HG02571 (cell line): ENCODE data around the gene FBRSL1.
"Not testable (repeated sequence)": the region's sequence is repeated elsewhere in the genome, so short reads cannot be mapped to it uniquely, and the experiment has no call there.

Experiments used
- ATAC-seq: cut with Tn5 transposase; IDR thresholded peaks from one replicate; pipeline ENCODE4 v1.9.1; 2021; ENCODE audit warnings: mild to moderate bottlenecking, moderate library complexity; ENCODE audit not compliant: unreplicated experiment

The FBRSL1 gene

DNA sequence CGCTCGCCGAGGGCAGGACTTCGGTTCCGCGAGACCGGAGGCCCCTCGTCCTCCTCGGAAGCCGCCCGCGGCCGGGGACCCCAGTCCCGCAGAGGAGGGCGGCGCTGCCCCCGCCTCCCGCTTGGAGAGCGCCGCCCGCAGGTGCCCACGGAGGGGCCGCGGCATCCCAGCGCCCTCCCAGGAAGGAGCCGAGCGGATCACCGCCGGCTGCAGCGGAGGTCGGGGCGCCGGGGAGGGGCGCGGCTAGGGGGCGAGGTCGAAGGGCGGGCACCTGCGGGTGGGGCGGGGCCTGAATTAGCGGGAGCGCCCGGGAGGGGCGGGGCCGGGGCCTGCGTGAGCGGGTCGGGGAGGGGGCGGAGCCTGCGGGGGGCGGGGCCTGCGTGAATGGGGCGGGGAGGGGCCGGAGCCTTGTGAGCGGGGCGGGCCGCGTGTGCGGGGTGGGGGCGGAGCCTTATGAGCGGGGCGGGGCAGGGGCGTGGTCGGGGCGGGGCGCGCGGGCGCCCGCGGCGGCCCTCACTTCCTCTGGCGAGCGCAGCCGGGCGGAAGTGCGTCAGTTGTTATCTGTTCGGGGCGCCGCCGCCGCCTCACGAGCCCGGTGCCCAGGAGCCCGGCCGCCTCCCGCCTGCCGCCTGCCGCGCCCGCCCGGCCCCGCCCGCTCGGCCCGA, at the start of gene FBRSL1:
TSS of gene FBRSL1 (plus strand) at position 550 of the 665 bp plus-strand sequence.
- ATAC-seq: peak; percentile 49

DNA sequence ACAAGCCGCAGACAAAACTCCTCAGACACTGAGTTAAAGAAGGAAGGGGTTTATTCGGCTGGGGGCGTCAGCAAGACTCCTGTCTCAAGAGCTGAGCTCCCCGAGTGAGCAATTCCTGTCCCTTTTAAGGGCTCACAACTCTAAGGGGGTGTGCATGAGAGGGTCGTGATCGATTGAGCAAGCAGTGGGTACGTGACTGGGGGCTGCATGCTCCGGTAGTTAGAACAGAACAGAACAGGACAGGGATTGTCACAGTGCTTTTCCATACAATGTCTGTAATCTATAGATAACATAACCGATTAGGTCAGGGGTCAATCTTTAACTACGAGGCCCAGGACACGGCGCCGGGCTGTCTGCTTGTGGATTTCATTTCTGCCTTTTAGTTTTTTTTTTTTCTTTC, 49.5 kb upstream of the FBRSL1 start:
- not testable (repeated sequence) for ATAC-seq

DNA sequence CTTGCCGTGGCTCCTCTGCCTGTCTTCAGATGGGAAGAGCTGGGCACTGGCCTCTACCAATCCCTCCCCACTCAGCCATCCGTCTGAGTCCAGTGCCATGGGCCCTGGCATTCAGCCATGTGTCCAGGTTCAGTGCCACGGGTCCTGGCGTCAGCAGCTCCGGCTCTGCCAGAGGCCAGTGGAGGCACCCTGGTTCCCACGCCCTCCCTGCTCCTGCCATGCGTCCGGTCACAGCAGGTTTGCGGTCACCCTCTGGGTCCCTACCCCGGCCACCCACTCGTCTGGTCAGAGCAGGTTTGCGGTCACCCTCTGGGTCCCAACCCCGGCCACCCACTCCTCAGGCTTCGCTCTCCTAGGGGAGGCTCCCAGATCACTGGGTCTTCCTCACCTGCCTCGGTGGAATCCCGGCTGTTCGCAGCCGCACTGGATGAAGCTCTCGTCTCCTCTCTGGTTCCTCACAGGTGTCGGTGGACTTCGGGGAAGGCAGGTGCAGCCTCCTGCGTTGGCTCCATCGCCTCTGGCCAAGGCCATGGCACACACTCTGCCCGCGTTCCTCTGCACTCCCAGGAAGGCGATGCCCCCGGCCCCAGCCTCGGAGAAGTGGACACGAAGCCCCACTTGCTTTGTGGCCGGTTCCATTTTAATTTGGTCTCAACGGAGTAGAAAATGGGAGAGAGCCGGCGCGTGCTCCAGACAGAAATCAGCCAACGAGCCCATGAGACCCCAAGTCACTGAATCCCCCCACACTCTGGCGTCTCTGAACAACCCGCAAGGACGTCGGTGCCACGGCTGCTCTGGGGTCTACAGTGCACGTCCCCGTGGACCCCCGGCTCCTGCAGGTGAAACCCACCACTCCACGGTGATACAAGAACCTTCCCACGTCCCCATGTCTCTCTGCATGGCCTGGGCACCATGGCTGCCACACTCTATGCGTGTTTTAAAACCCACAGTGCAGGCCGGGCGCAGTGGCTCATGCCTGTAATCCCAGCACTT, 47.8 kb upstream of the FBRSL1 start:
- ATAC-seq: no peak

DNA sequence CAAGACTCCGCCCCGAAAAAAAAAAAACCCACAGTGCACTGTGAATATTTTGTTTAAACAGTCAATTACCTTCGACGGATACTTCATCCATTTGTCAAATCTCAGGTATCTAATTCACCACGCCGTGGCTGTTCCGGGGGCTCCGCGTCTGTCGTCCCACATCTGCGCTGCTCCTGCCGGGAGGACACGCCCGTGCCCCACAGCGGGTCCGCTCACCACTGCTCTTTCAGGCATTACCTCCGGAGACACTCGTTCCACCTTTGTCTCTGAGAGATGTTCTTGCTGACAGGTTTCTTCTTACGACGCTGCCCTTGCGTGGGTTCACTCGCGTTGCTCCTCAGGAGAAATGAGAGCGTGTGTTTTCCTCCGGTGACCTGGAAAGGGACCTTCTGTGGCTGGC, 46.9 kb upstream of the FBRSL1 start:
- ATAC-seq: no peak

DNA sequence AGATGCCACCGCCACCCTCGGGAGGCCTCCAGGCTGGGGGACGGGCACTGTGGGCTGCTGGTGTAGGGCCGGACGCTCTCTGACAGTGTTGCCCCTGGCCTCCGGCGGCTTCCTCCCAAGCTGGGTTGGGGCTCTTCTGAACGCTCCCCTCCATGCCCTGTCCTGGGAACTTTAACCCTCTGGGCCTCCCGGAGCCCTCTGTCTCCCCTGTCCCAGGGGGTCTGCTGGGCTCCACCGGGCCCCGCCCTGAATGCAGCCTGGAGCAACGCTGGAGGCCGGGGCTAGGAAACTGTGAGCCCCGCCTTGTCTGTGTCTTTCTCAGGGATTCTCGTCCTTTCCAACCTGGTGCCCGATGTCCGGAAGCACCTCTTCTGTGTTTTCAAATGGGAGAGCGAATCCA, 45.7 kb upstream of the FBRSL1 start:
- ATAC-seq: no peak

DNA sequence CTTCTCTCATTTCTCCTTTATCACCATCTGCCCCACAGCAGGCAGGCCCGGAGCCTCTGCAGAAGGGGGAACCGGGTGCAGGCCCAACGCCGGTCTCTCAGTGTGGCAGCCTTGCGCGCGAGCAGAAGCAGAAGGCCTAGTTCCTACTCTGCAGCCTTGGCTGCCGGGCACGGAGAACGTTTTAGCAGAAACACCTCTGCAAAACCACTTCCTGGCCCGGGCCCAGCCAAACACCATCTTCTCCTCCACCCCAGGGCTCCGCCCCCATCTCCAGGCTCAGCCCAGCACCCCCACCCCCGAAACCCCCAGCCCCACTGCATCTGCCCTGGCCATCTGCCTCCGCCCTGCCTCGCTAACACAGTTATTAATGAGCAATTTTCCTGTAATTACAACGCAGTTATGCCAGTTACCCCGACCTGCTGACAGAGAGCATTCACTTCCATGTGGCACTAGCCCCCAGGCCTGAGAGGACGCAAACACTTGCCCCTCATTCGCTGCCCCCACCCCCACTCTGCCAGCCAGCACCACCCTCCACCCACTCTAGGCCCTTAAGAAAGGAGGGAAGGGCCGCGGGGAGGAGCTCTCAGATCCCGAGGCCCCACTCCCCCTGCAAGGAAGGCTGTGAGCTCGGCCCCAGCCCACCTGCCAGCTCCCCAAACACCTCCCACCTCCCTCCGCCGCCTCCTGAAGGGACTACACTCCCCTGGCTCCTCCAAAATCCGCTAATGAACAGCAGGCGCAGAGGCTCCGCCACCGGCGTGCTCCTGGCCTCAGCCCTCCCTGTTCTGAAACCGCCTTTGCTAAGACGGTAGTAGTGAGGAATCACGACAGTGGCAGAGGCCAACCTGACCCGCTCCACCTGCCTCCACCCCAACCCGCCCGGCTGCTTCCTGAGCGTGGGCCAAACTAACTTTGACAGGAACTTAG, 44.7 kb upstream of the FBRSL1 start:
- ATAC-seq: no peak

DNA sequence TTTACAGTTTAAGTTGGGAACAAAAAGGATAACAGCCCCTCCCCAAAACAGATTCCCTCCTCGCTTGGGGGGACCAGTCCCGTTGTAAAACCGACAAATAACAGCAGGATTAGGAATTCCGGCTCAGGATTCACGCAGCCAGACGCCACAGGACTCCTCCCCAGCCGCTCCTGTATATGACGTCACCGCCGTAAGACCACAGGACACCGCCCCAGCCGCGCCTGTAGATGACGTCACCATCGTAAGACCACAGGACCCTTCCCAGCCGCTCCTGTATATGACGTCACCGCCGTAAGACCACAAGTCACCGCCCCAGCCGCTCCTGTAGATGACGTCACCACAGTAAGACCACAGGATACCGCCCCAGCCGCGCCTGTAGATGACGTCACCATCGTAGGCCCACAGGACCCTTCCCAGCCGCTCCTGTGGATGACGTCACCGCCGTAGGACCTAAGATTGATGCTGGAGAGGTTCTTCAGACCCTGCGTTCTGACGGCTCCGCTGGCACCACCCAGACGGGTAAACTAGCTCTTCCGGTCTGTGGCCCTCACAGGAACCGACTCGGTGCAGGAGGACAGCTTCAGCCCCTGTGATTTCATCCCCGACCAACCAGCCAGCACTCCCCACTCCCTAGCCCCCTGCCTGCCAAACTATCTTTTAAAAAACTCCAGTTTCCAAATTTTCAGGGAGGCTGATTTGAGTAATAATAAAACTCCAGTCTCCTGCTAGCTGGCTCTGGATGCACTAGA, 43.9 kb upstream of the FBRSL1 start:
- no peak for ATAC-seq

DNA sequence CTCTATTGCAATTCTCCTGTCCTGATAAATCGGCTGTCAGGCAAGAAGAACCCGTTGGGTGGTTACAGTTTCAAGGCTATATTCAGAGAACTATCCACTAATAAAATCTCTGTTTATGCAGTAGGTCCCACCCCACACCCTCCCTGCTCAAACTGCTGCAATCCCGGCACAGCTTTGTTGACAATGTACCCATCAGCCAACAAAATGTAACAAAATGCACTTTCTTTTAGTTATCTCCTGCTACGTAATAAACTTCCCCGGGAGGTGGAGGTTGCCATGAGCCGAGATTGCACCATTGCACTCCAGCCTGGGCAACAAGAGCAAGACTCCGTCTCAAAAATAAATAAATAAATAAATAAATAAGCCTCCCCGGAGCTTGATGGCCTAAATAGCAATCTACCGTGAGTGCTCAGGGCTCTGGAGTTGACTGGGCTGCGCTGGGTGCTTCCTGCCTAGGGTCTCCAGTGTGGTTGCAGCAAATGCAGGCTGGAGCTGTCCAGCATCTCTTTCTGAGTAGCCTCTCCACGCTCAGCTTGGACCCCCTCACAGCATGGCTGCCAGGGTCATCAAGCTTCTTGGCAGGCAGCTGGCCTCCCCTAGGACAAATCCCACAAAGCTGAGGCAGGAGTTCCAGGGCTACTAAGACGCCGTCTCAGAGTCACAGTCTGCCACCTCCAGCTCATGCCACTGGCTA, 43.2 kb upstream of the FBRSL1 start:
- ATAC-seq: no peak

DNA sequence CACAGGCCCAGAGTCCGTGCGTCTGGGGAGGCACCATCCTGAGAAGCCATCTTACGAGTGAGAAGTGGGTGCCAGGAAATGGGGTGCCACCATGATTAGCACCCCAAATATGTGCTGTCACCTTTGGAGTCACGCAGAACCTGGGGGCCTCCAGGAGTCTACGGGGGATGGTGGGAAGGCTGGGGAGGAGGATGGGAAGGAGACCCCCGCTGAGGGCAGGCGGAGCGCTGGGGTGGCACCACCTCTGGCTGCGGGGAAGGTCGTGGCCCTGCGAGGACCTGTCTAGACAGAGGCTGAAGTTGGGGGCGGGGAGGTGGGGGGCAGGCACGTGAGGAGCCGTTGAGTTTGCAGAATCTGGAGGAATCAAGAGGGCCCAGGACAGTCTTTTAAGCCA, 42.6 kb upstream of the FBRSL1 start:
- no peak for ATAC-seq

DNA sequence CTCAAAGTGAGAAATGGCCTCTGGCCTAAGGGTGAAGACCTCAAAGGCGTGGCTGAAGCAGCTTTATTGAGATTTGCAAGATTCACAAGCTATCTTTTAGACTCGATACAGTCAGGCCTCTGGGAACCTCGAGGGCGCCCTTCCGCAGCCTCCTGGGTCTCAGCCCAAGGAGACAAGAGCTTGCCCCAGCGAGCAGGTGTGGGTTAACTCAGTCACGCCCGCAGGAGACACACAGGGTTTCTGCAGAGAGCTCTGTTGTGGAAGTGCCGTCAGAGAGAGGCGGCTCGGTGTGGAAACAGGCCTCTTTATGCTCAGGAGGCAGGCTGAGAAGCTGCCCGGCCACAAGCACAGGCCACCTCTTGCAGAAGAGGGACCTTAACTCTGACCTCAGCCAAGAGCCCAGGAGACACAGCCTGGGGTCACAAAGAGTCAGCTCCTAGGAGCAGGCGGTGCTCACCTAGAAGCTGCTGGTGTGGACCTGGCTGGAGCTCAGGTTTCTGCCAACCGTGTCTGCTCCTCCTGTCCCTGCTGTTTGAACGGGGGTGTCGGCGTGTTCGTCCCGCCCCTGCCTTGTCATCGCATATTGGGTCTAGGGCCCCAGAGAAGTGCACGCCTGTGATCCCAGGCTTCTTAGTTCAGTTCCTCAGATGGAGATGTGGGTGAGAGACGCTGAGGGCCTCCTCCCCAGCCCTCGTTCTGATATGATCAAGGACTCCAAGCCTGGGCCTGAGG, 42.1 kb upstream of the FBRSL1 start:
- ATAC-seq: no peak

DNA sequence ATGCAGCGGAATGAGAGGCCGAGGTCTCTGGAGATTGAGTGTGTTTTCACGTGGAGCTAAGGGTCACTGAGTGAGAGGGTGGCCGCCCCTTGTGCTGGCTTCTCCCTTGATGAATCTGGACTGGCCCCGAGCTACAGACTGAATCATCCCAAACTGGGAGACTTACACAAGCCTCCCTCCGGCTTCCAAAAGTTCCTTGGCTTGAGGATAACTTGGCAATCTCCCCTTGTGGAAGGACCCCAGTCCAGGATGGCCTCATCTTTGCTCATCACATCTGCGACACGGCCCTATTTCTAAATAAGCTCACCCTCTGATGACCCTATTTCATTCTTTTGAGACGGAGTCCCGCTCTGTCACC, 41.5 kb upstream of the FBRSL1 start:
- ATAC-seq: no peak

DNA sequence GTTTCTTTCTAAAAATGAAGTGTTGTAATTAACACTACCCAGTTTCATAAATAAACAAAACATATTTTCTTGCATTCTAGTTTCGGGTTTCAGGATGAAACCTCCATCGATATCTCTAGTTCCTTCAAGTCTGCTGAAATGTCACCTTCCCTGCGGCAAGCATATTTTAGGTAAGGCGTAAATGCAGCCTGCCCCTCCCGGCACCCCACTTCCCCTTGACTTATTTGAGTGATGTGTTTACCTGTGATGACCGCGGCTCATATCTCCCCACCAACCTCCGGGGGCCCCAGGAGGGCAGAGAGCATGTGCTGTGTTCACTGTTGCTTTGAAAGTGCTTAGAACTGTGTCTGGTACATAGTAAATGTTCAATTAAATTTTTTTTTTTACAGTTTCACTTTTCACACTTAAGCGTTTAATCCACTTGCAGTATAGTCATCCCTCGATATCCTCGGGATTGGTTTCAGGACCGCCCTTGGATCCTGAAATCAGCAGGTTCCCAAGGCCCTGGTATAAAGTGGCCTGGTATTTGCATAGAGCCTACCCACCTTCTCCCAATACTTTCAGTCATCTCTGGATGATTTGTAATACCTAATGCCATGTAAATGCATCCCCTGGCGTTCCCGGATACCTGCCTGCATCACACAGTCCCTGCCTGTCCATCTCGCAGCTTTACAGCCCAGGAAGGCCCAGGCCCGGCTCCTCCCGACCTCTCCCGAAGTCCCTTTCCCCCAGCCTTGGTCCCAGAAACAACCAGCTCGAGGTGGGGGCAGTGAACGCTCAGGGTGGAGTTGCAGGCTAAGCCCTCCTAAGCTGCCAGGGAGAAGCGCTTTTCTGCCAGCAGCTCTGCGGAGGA, 40.2 kb upstream of the FBRSL1 start:
- peak; percentile 57 for ATAC-seq

DNA sequence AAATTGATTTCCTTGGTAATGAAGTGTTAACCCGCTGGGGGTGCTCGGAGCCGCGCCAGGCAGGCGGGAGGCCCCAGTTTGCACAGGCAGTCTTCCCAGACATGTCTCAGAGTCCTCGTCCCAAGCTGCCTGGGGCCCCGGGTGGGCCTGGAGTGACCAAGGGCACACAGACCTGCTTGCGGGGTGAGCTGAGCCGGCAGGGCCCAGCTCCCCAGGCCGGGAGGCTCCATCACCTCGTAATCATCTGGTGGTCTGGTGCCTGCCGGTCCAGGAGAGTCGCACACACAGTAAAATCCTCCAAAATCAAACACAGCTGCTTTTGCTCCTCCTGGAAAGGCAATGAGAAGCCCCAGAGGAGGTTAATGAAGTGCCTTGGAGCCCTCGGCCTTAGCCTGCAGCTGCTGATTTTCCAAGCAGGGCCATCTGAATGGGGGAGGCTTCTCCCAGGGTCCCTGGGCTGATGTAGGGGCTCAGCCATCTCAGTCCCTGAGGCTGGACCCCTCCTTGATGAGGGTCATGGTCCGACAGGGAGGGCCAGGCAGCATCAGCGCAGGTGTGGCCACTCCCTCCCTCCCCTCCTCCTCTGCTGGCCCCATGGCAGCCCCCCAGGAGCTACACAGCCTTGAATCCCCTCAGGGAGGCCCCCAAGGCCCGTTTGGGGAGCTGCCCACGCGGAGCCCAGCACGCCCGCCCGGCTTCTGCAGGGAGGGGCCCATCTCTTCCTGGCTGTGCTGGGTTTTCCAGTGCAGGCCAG, 39.4 kb upstream of the FBRSL1 start:
- ATAC-seq: no peak

DNA sequence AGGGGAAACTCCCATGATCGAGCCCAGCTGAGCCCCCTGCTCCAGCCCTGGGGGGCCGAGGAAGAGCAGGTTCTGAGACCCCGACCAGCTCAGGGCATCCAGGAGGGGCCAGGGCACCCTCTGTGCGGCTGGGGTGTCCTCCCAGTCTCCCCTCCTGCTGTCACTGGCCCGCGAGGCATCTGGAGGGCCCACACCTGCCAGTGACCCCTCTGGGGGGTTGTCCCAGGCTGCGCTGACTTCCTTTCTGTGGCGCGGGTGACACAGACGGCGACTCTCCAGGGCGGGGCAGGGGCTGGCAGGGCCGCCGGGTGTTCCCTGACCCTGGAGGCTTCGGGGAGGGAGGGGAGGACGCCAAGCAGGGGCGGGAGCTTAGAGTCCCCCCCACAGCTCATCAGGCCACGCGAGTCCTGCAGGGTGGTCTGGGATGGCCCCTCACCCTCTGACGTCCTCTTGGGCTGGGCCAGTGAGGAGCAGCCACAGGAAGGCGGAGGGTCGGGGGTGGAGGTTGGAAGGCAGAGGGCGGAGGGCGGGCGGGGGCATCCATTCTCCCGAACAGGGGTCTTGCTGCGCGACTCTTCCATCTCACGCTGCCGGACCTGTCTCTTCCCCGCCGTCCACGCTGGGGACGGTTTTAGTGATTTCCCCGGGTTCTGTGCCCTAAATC, 38.6 kb upstream of the FBRSL1 start:
- ATAC-seq: no peak

DNA sequence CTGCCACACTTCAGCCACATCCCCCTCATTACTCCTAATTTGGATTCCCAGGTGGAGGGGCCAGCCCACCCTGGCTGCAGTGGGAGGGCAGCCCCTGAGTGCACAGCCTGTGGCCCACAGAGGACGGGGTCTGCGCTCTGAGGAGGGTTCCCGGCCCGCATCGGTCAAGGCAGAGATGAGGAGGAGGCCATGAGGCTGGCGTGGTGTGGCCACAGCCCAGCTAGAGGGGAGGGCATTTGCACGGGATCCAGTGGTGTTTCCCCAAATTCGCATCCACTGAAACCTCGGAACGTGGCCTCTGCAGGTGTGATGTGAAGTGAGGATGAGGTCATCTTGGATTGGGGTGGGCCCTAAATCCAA, 38.1 kb upstream of the FBRSL1 start:
- no peak for ATAC-seq

DNA sequence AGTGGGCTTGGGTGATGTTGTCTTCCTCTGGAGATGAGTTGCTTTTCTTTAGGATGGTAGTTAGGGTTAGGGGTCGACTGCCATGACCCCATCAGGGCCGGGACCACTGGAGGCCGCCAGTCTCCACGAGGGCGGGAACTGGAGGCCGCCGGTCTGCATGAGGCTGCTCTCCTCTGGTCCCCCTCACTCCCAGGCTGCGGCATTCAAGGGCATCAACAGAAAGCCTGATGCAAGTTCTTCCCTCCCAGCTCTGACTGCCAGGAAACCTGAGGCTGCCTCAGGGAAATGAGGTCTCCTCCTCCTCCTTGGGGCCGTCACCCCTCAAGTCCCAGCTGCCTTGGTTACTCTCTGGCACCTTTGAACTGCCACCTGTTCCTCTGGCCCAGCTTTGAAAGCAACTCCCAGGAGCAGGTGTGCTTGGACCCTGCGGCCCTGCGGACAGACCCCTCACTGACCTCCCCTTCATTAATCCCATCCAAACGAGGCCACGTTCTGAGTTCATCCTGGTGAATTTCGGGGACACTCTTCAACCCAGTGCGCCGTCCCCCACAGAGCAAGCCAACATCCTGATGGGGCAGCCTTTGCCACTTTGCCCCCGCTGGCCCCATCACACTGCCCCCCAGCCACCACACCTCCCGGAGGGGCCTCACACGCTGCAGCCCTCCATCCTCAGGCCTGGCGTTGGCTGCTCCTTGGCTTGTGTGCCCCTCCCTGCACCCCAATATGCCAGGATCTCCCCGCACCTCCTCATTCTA, 37.2 kb upstream of the FBRSL1 start:
- no peak for ATAC-seq
